CD4-positive, alpha-beta T cell treated with Interleukin-15 for 4 hours (primary cell): Measurements from ENCODE around the gene HSBP1.

Source experiments
- DNase-seq: peaks from one replicate; pipeline ENCODE4 v3.0.0-alpha.2; 2020; ENCODE audit warnings: low spot score

The HSBP1 gene

GRCh38 chr16:83840060-83840617 lies 32.4 kb downstream of the HSBP1 start:
- no peak for DNase-seq

- DNase-seq: no peak
Observed at GRCh38 chr16:83842291-83842690, 34.5 kb downstream of the HSBP1 start.

- DNase-seq: no peak
Observed at GRCh38 chr16:83842756-83843507, 35.2 kb downstream of the HSBP1 start.

DNA sequence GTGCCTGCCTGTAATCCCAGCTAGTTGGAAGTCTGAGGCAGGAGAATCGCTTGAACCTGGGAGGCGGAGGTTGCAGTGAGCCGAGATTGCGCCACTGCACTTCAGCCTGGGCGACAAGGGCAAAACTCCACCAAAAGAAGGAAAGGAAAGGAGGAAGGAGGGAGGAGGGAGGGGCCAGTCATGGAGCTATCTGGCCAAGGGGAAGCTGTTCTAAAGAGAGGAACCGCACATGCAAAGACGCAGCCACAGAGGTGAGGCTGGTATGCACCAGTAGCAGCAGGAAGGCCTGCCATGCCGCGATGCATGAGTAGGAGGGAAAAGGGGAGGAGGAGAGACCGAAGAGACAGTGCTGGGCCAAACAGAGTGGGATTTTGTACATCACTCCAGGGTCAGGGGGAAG lies 35.9 kb downstream of the HSBP1 start:
- no peak for DNase-seq

DNA sequence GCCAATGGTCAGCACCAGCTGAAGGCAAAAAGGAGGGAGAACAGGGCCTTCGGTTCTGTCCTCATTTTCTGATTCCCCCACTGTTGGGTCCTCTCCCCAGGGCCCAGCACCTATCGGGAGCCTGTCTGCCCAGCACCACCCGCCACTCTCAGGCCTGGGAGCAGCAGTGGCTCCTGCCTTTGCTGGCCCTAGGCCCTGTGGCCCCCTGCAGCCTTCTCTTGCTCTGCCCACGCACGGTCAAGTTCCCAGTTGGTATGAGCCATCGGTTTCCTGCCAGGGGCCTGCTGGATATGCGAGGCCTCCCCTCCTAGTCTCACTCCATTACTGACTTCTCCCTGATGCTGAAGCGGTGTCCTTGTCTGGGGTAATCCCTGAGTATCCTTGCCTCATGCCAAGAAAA lies 37.5 kb downstream of the HSBP1 start:
- DNase-seq: no peak

DNA sequence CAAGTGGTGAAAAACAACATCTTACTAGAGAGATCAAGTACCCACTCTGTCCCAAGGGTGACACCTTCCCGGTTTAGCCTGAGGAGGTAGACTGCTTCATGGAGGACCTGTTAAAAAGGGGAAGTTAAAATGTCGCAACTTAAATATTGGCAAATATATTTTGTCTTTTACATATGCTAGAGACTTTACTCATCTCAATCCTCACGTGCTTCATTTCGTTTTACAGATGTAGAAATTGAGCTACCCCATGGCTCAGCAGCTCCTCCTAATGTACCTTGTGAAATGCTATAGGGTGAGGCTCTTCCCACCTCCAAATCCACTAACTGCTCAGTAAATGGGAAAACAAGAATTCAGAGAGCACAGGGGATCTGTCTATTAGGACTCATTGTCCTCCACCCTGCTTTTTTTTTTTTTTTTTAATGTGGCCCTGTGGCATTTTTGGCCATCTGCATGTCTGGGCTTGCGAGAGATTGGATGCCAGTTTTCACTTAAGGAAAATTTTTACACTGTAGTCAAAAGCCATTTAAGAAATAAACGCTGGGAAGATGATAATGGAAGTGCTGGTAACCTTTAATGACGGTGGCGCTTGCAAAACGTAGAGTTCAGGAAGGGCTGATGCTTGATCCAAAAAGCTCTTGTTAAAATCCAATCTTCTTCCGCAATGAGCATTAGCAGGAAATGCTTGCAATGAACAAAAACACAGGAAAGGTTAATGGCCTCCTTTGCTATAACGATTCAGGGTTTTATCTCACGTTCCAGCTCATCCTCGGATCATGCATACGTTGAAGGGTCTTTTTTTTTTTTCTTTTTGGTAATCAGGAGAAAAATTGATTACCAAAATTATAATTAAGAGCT lies 39.8 kb downstream of the HSBP1 start:
- no peak for DNase-seq

DNA sequence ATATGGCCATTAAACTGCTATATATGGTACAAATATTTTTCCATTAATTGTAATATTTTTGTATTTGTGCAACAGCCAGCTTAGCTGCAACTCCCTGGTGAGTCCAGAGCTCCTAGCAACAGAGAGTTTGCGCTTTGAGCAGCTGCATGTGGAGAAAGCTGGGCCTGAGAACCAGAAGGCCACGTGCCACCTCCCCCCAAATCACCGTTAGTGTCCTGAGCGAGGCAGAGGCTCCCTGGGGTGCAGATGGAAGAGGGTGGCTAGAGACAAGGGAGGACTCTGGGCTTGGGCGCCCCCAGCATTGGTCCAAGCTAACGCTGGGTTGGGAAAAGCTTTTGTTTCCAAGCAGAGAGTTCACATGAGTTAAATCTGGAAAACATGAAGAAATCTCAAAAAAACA lies 41.6 kb downstream of the HSBP1 start:
- DNase-seq: no peak

GRCh38 chr16:83850947-83851346 lies 43.2 kb downstream of the HSBP1 start:
- DNase-seq: no peak

GRCh38 chr16:83851473-83851872 lies 43.7 kb downstream of the HSBP1 start:
- DNase-seq: no peak

GRCh38 chr16:83852774-83853173 lies 45.0 kb downstream of the HSBP1 start:
- DNase-seq: no peak

GRCh38 chr16:83853834-83854233 lies 46.1 kb downstream of the HSBP1 start:
- DNase-seq: no peak

DNA sequence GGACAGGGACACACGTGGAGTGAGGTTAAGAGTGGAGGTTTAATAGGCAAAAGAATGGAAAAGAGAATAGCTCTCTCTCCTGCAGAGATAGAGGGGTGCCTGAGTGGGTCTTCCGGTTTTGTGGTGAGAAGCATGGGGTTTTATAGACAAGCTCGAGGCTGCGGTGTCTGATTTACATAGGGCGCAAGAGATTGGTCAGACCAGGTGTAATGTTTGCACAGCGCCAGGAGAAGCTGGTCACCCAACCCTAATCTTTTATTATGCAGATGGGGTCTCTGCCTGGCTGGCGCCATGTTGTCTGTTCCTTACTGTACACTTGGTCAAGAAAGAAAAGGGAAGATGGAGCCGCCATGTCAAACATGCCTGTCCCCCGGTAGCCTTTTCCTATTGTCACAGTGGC lies 46.6 kb downstream of the HSBP1 start:
- no peak for DNase-seq

DNA sequence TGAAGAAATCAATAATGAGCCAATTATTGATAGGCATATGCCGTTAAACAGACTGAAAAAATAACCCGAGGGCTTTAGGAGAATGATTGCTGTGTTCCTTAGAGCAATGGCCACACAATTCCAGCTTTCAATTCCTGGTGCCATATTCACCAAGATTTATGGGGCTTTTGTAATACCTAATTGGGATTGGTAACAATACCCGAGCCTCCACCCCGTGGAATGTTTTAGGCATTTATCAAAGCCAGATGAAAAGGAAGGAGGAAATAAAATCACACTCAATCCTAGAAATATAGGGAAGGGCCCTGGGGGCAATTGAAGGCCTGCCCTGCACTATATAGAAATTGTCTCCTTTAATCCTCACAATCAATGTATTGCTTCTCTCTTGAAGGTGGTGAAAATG lies 49.0 kb downstream of the HSBP1 start:
- DNase-seq: no peak

DNA sequence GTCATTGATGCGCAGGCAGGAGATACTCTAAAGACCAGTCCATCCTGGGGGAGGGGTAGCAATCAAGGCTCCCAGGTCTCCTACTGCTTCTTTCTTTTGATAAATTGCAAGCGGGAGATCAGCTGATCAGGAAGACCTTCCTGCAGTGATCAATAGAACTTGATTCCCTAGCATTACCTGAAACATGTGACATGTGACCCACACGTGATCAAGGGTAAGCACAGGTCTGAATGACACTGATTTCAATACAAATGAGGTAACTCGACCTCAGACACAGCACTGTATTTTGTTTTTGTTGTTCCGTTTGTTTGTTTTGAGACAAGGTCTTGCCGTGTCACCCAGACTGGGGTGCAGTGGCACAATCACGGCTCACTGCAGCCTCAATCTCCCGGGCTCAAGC lies 51.5 kb downstream of the HSBP1 start:
- no peak for DNase-seq

DNA sequence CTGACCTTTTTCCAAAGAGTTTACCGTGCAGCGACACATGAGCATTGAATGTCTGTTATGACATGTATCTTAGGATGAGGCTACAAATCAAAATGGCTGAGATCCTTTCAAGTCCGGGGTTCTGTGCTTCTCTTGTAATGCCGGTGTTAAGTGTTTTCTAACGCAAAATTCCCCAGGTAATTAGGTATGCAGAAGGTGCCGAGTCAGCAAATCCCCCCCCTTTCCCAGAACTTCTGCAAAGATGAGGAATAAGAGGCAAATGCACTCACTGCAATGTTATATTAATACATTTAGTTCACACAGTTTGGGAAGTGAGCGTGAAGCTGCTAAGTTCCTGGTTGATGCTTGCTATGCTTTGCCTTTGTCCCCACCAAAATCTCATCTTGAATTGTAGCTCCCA lies 54.9 kb downstream of the HSBP1 start:
- no peak for DNase-seq

GRCh38 chr16:83863682-83864081 lies 55.9 kb downstream of the HSBP1 start:
- DNase-seq: no peak
